HL-60/S4 treated with phorbol 12-myristate 13-acetate at 8.2 ng/mL for 4 days and 3 days (cell line): ENCODE results near the gene TOR1B.

Experiments
- in situ Hi-C: fragments of 300-500 bp; cut with MboI; formaldehyde crosslinking; loops from 2 replicates; pipeline ENCODE4 v1.15.0; 2022; ENCODE audit warnings: low sequenced_read_pairs

The TOR1B gene

DNA sequence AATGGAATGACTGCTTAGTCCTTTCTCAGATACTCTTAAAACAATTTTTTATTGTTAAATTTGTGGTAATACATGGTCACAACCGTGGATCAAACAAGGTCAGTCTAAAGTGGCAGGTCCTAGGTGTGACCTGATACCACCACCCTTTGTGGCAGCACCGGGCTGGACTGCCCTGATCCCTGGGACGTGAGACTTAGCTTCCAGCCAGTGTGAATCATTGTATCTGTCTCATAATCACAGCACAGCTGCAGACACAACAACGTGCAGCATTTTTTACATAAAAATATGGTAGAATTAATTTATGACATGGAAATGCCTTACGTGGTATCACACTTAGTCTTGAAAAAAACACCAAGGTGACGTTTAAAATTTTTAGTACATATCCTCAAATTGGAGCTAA is 7.8 kb downstream of the TOR1B start:
- in situ Hi-C loops, result no loop called here

DNA sequence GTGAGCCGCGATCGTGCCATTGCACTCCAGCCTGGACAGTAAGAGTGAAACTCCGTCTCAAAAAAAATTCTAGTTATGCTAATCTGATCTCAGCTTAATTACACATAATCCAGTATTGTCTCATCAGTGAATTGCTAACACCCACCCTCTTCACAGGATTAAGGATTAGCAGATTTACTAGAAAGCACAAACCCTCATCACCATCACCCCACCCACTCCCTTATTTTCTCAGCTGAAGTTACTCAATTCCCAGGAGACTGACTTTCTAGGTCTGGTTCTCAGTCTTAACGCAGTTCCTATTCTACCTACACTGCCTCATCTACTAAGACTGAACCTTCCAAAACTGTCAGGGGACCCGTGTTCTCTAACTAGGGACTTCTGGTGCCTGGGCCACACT is 9.0 kb downstream of the TOR1B start:
- in situ Hi-C loops, result no loop called here

DNA sequence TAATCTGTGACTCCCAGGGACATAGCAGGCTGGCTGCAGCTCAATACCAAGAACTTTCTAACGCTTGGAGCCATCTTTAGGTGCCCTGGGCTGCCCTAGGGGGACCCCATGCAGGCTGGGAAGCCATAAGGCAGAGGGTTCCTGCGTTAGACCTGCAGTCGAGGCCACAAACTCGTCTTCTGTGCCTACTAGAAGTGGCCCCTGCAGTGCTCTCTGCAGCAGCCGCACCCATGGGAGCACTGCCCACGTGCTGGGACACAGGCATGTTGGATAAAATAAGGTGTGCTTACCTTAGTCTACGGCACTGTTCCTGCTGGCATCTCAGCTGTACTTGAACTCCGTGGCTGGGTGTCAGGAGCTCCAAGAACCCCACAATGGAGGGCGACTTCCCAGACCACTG is 9.4 kb downstream of the TOR1B start:
- in situ Hi-C loops, result no loop called here

DNA sequence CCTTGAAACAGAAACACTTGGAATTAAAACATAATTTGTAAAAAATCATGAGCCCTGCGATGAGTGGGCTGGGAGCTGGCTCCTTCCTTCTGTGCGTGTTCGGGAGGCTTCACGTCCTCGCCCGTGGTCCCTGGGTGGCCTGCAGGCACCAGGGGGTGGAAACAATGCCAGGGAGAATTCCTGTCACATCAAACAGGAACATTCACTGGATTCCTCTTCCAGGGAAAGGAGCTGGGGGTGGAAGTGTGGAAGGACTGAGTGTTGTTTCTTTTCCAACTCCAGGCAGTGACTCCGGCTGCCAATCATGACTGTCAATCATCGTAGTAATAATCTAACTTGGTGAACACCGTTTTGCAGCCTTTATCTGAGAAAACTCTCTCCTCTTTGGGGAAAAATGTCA is 10.7 kb downstream of the TOR1B start:
- in situ Hi-C loops, result no loop called here

DNA sequence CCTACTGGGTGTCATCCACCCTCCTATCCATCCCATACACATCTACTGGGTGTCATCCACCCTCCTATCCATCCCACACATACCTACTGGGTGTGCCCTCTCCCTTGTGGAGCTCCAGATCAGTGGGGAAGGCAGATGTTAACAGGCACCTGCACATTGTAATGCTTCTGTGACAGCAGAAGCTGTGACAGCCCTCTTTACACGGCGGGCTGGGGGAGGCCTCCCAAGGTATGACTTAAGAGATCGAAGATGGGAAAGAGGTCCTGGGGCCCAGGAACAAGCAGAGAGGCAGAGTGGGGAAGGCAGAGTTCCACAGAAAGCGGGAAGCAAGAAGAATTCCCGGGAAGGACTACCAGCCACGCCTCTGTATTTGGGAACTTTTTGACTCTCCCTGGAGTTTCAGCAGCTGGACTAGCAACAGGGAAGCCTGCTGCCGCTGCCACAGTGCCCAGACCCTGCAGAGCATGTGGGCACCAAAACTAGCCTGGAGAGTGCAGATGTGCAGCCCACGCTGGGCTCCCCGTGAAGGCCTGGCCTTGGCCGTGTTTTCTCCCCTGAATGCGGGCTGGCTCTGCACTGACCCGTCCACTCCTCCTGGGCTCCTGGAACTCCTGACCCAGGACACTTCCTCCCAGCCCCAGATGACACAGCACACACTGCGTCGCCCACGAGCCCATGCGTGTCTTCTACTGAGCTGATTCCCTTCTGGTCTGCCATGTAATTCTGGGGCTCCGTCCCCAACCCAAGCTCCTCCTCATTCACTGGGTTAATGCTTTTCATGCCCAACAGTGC is 11.6 kb downstream of the TOR1B start:
- in situ Hi-C loops, result no loop called here

DNA sequence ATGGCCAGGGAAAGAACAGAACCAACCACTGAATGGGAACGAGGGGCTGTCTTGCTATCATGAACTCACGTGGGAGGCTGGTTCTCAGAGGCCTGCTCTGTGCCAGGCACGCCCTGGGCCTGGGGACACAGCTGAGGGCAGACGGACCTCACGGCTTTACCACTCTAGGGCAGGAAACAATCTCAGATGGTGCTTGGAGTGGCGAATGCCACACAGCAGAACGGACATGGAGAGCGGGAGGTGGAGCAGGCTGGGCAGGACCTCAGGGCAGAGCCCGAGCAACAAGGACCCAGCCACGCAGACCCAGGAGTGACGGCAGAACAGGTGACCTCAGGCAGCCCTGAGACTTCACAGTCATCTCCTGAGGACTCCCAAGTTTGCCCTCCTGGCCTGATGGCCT is 12.3 kb downstream of the TOR1B start:
- in situ Hi-C loops, result no loop called here

DNA sequence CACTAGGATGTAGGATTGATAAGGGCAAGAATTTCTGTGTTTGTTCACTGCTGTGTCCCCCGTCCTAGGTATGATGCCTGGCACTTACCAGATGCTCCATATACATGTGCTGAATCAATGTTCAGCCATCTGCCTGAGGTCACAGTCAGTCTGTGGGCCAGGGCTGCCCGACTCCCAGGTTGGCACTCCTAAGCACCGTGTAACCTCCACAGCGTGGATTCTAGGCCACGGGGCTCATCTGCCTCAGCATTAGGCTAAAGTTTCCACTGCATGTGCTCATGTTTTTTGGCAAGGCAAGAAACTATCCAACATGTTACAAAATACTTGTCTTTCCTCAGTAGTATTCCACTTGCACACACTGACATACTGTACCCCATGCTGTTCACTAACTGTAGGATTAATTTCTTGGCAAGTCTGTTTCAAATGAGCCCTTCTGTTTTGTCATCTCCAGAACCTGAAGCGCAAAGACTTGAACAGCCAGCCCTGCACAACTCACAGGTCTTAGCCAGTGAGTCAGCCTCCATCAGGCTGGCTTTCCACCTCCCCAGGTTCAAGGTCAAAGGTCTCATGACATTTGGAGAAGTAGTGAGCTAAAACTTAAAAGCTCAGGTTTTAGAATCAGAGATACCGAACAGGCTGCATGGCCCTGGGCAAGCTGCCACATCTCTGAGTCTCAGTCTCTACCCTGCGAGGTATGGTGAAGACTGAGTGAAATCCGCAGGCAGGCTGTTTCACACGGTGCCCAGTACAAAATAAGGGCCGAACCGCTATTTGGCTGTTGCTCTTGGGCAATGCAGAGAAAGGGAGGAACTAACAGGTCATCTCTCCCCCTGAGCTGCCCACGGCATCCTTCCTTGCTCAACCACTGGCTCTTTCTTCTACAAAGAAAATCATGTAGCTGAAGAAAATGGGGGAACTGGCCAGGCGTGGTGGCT is 13.8 kb downstream of the TOR1B start:
- in situ Hi-C loops, result no loop called here

DNA sequence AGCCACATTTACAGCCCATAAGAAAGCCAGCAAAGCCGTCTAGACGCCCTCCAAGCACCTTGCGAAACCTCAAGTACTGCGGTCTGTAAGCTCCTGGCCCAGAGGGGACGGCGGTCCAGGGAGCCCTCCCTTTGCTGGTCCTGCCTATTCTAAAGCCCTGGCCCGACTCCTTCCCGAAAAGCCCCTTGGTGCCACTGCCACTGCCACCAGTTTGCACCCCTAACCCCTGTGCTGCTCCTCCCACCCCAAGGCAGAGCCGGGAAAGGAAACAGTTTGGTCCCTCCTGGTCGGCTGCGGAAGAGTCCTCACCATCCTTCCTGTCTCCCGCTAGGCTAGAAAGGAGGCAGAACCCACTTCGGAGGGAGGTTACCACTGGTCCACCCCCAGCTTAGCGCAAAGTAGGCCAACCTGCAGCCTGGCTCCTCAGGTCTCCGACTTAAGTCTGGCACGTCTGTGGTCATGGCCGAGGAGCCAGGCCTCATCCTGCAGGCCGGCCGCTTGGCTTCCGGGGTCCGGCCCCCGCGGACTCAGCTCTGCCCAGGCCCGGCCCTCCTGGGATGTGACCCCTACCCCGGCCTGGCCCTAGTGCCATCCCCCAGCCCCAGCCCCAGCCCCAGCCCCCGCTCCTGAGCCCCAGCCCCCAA is 20.0 kb downstream of the TOR1B start:
- in situ Hi-C loops, result no loop called here

- in situ Hi-C loops, result no loop called here
Observed at GRCh38 chr9:129823542-129823934, 20.6 kb downstream of the TOR1B start.

GRCh38 chr9:129823935-129824601 is 21.1 kb downstream of the TOR1B start, which contains the start of gene TOR1A:
TSS of gene TOR1A (minus strand) at chr9:129824136. CDS start at chr9:129824085, 51 bp downstream.
- in situ Hi-C loops, result no loop called here

DNA sequence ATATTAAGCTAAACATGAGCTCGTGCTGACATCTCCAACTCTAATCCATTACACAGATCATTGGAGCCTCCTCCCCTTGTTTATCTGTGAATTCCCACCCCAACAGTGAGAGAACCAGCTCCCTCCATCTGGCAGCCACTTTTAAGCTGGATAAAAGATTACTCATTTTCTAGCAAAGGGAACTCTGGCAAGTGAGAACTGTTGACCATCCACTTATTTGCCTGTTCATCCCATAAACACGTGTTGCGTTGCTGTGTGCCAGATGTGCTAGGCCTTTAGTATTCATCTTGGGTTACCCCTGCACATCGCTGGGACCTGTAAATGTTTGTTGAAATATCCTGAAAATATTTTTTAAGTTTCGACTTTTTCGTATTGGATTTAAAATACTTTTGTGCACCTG is 23.4 kb downstream of the TOR1B start:
- in situ Hi-C loops, result no loop called here

- in situ Hi-C loops, result no loop called here
Observed at GRCh38 chr9:129826759-129827158, 23.8 kb downstream of the TOR1B start.

DNA sequence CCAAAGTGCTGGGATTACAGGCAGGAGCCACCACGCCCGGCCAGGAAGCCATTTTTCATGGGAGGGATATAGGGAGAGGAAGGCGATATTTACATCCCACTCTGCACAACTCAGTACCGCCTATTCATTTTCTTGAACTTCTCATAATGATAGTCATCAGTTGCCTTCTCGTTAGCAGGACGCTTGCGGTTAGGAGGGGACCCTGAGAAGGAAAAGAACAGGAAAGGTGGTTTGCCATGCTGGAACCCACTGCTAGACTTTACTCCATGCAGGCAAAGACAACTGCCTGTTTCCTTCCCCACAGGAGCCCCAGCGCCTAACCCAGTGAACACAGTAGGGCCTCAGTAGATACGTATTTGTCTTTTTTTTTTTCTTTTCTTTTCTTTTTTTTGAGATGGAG is 25.1 kb downstream of the TOR1B start:
- in situ Hi-C loops, result no loop called here

DNA sequence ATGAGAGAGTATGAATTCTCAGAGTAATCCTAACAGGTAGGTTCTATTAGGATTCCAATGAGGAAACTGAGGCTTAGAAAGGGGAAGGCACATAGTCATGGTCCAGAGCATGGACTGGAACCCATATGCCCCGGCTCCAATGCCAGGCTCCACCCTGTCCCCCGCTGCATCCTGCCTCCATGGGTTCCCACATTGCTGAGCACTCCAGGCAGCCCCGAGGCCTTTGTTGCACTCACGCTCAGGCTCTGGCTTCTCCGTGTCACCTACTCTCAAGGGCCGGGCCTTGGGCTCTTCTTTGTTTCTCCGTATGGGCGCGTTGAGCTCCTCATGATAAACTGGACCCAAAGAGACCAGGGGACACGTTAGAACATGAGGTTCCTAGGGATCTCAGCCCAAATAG is 26.0 kb downstream of the TOR1B start:
- in situ Hi-C loops, result no loop called here

DNA sequence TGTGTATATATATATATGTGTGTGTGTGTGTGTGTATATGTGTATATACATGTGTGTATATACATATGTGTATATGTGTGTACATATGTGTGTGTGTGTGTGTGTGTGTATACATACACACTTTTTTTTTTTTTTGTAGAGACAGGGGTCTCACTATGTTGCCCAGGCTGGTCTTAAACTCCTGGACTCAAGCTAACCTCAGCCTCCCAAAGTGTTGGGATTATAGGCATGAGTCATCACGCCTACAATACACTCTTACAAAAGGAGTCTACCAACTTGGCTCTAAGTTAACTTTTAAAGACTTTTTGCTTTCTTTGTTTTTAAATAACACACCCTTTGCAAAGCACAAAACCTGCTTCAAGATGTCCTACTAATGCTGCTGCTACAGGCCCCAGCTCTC is 30.0 kb downstream of the TOR1B start:
- in situ Hi-C loops, result no loop called here

DNA sequence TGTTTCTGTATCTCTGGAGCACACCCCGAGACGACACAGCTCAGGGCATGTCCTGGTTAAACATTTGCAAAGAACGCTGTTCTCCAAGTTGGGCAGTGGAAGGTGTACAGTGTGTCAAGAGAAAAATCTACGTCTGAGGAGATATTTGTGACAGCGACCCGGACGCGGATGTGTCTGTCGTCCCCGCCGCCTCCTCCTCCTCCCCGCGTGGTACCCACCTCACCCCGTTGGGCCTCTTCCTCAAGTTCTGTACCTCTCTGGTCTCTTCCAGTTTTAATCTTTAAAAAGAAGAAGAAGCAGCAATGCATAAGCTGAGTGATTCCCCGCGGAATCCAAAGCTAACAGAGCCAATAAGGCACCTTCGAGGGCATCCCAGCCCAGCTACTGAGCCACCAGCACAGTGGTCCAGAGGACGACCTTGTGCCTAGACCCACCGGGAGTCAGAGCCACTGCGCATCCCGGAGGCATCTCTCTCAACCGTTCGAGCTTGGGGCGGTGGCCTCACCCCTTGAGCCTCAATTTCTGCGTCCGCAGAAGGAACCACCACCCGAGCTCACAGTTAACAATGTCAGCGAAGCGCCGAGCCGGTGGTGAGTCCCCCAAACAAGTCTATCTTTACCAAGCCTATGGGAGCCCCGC is 31.6 kb downstream of the TOR1B start:
- in situ Hi-C loops, result no loop called here

GRCh38 chr9:129835128-129835859 is 32.3 kb downstream of the TOR1B start, which contains the start of the genes C9orf78 and USP20:
TSS of gene C9orf78 (minus strand) at chr9:129835275. CDS start at chr9:129835221, 54 bp downstream.
TSS of gene USP20 (plus strand) at chr9:129835458. CDS start at chr9:129852556, 17,098 bp downstream.
- in situ Hi-C loops, result no loop called here

DNA sequence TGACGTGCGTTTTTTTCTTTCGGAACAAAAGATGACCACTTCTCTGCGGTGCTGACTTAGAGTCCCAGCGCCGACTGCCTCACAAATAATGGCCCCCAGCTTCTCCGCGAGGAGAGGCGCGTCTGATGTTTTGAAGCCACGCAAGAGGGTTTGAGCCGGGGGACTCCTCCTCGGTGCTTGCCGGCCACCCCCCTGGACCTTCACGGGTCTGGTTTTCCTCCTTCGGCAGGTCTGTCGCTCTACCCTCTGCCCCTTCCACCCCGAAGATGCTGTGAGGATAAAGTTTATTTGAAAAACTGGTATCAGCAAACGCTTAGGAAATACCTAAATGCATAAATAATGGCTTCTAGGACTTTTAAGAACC is 32.9 kb downstream of the TOR1B start:
- in situ Hi-C loops, result no loop called here

DNA sequence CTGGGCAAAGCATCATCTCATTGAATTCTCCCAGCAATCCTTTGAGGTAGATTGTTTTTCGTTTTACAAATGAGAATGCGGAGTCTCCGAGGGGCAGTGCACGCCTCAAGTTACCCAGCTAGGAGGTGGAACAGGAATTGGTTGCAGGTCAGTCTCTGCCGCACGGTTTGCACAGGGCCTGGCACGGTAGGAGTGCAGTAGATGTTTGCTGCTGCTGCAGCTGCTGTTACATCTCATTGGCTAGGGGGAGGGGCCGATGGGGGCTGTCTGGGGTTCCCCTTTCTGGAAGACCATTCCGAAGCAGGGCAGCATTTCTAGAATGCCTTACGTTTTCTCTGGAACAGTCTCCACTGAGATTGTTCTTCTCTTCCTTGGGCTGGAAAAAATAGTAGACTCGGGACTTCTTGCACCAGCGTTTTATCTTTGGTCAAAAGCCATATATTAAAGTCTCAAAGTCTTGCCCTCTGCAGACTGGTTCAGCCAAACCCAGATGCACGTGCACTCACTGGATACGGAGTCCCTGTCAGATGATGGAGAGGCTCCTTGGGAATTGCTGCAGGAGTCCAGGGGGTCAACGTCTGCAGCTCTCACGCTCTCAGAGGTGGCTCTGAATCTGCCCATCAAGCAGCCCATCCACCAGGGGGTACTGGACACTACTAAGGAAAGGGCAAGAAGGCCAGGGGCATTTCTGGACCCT is 33.5 kb downstream of the TOR1B start:
- in situ Hi-C loops, result no loop called here
